Breast epithelium (tissue), 4 donors: Measurements from ENCODE around the gene ZNF606. TPM values are rescaled to one million over a fixed set of nuclear protein-coding genes. Genes with fewer than 3 reads are reported as not detected.
A peak's percentile ranks its signal among the peaks of the same experiment; 100 is the strongest.

Experiments used
- DNase-seq, 2 donors: peaks; one replicate each; pipeline ENCODE4 v3.0.0-alpha.2; 2019; ENCODE audit warnings: low spot score in 2 of 2
- H3K27ac ChIP-seq, 2 donors: fragments of 200-600 bp; sonication (generic) in 1 of 2; one replicate each; pipeline ENCODE4 v1.5.1; 2016 to 2019; ENCODE audit warnings: mild to moderate bottlenecking in 1 of 2
- H3K27me3 ChIP-seq, 2 donors: fragments of 200-600 bp; sonication (generic) in 1 of 2; one replicate each; pipeline versions ENCODE4 v1.5.1 to v1.6.0; 2017 to 2019; ENCODE audit warnings: control low read depth in 1 of 2, mild to moderate bottlenecking in 1 of 2
- H3K36me3 ChIP-seq: fragments of 200-600 bp; one replicate; pipeline ENCODE4 v1.5.1; 2019
- H3K4me1 ChIP-seq, 2 donors: fragments of 200-600 bp; sonication (generic); one replicate each; pipeline ENCODE4 v1.5.1; 2016 to 2019; ENCODE audit warnings: control low read depth in 1 of 2
- H3K4me3 ChIP-seq, 3 donors: fragments of 200-600 bp; sonication (generic); 1 replicate in 2 of 3; 2 replicates in 1 of 3; pipeline ENCODE4 v1.5.1; 2016 to 2019; ENCODE audit warnings: mild to moderate bottlenecking in 3 of 3, moderate library complexity in 2 of 3
- H3K9me3 ChIP-seq, 2 donors: fragments of 200-600 bp; sonication (generic) in 1 of 2; one replicate each; pipeline ENCODE4 v1.5.1; 2016 to 2019; ENCODE audit warnings: control low read depth in 1 of 2
- CTCF ChIP-seq, 3 donors: fragments of 450-650 bp; IDR thresholded peaks; one replicate each; pipeline ENCODE4 v1.5.1; 2016 to 2017; ENCODE audit warnings: antibody characterized with exemption in 3 of 3, mild to moderate bottlenecking in 3 of 3, moderate library complexity in 3 of 3
- POLR2A ChIP-seq: fragments of 450-650 bp; IDR thresholded peaks from one replicate; pipeline ENCODE4 v1.6.1; 2016; ENCODE audit warnings: antibody characterized with exemption, mild to moderate bottlenecking, moderate library complexity
- POLR2AphosphoS5 ChIP-seq, 3 donors: sonication (generic); formaldehyde crosslinking; IDR thresholded peaks; one replicate each; pipeline ENCODE4 v1.6.1; 2017; ENCODE audit warnings: antibody characterized with exemption in 3 of 3
- intact Hi-C: fragments of 100-400 bp; cut with DNase I; formaldehyde crosslinking; loops from one replicate; pipeline ENCODE4 v1.15.1; 2023; ENCODE audit warnings: low total_unique reads
- total RNA-seq, 3 donors: library from RNA; depleted of rRNA; stranded (reverse); fragments of >200 nt; gene quantifications; one replicate each; pipeline ENCODE4 v1.1.0, GENCODE V29; 2016

The ZNF606 gene
- total RNA-seq, 3 donors from 2014 or later = 12.0 to 46.5 (median 21.6) TPM

DNA sequence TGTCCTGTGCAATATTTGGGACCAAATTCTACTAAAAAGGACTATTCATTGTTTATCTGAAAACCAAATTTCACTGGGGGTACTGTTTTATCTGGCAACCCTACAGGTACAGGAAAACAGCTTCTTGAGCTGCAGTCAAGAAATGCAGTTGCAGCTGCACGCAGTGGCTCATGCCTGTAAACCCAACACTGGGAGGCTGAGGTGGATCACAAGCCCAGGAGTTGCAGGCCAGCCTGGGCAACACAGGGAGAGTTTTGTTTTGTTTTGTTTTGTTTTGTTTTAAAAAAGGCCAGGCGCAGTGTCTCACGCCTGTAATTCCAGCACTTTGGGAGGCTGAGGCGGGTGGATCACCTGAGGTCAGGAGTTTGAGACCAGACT lies 19.7 kb upstream of the ZNF606 start:
- Histone ChIP-seq H3K27ac (no peak overlapping the region), H3K4me3 (no peak overlapping the region), H3K9me3 (peaks cover 12% of the 10 kb centered on the region in 2 donors), H3K27me3 (peaks cover 0 to 3% of the 10 kb centered on the region in 2 donors), H3K4me1 (no peaks in the 10 kb centered on the region), H3K36me3 (no peaks in the 10 kb centered on the region)
- intact Hi-C loops = loop anchor here (10.0 kb wide), 1 partner anchor 133 kb away; the partner anchor contains the start of gene ZNF329
- TF ChIP-seq CTCF (IDR thresholded peaks at IDR 0.05) = no peak
- TF ChIP-seq POLR2AphosphoS5 (IDR thresholded peaks at IDR 0.05) = no peak
- TF ChIP-seq POLR2A = no peak
- DNase-seq = no peak

DNA sequence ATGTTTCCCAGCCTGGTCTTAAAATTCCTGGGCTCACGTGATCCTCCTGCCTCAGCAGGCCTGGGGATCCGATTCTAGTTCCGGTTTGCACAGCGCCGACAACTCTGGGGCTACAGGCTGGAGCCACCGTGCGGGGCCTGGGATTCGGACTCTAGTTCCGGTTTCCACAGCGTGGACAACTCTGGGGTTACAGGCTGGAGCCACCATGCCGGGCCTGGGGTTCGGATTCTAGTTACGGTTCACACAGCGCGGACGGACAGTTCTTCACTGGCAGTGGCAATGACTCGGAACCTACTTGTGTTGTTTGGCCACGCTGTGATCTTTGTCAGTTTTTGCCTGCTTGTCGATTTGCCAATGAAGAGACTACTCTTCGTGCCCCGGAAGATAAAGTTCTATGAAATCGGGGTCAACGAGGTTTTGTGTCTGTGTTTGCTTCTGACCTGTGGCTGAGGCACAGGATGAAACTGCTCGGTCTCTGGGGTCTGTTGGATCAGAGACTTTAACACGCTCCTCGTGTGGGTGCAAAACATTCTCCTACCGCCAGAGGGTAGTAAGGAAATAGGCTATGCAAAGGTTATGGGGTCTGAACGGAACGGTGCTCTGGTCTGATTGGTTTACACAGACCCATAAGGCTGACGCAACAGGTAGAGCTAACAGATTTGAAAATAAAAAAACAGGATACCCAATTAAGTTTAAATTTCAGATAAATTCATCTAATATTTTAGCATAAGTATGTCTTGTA lies 19.1 kb upstream of the ZNF606 start:
- no peaks in the 10 kb centered on the region for H3K4me1 ChIP-seq
- peaks cover 12 to 16% of the 10 kb centered on the region in 2 donors for H3K9me3 ChIP-seq
- H3K27ac ChIP-seq = no peak overlapping the region
- no peaks in the 10 kb centered on the region for H3K36me3 ChIP-seq
- intact Hi-C loops = loop anchor here (10.0 kb wide), 1 partner anchor 133 kb away; the partner anchor contains the start of gene ZNF329
- H3K27me3 ChIP-seq = peaks cover 0 to 3% of the 10 kb centered on the region in 2 donors
- TF ChIP-seq CTCF (IDR thresholded peaks at IDR 0.05) = peak; percentile 60 to 71 (median 64)
- TF ChIP-seq POLR2AphosphoS5 (IDR thresholded peaks at IDR 0.05) = no peak
- peak overlapping the region in 1 of 3 donors; percentile 31 for H3K4me3 ChIP-seq
- DNase-seq = peak; percentile 38 to 42

DNA sequence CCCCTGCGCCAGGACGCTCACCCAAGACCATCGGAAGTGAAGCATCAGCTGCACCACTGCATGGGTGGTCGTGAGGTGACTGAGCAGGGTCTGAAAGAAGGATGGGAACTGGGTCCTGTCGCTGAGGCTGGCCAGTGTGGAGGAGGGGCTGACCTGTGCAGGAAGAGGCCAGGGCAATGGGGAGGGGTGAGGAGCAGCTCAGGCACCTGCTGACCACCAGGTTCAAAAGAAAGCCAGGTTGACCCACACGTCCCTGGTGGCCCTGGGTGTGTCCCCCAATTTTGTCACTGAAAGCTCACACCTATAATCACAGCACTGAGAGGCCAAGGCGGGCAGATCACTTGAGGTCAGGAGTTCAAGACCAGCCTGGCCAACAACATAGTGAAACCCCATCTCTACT lies 17.5 kb upstream of the ZNF606 start:
- Histone ChIP-seq H3K4me1 (no peaks in the 10 kb centered on the region), H3K27ac (no peak overlapping the region), H3K36me3 (no peaks in the 10 kb centered on the region), H3K27me3 (peaks cover 0 to 3% of the 10 kb centered on the region in 2 donors), H3K4me3 (no peak overlapping the region), H3K9me3 (peaks cover 8 to 12% of the 10 kb centered on the region in 2 donors)
- TF ChIP-seq POLR2AphosphoS5 (IDR thresholded peaks at IDR 0.05) (no peak), POLR2A (no peak), CTCF (IDR thresholded peaks at IDR 0.05) (no peak)
- no peak for DNase-seq
- intact Hi-C loops = loop anchor here (10.0 kb wide), 1 partner anchor 135 kb away; the partner anchor contains the start of gene ZNF329

GRCh38 chr19:58014141-58014540 lies 11.5 kb upstream of the ZNF606 start:
- intact Hi-C loops = no loop called here
- Histone ChIP-seq H3K4me1 (no peaks in the 10 kb centered on the region), H3K9me3 (peaks cover 12 to 33% of the 10 kb centered on the region in 2 donors)

More at GRCh38 chr19:58014141-58014540, 11.5 kb upstream of the ZNF606 start:
- DNase-seq = no peak
- H3K27me3 ChIP-seq = no peaks in the 10 kb centered on the region
- no peak overlapping the region for H3K27ac ChIP-seq
- TF ChIP-seq CTCF (IDR thresholded peaks at IDR 0.05) = no peak
- no peak for TF ChIP-seq POLR2A
- no peak for TF ChIP-seq POLR2AphosphoS5 (IDR thresholded peaks at IDR 0.05)
- no peaks in the 10 kb centered on the region for H3K36me3 ChIP-seq
- no peak overlapping the region for H3K4me3 ChIP-seq
